ENCODE measurements around the gene REX1BD.

DNA sequence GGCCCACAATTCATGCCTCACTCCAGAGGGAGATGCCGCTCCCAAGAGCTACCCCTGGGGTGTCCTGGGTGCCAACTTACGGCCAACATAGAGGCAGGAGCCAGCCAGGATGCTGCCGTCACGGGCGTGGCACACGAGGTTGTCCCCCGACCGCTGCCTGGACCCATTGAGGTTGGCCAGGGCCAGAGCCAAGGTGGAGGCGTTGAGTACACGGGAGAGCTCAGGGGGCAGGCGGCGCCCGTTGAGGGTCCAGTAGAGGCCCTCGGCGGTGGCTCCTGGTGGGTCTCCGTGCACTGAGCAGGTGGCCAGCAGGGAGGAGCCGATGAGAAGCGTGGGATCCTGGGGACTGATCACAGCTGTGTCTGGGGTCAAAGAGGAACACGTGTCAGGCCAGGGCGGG lies 10.9 kb downstream of the REX1BD start:
- TF ChIP-seq, protein P1, sequence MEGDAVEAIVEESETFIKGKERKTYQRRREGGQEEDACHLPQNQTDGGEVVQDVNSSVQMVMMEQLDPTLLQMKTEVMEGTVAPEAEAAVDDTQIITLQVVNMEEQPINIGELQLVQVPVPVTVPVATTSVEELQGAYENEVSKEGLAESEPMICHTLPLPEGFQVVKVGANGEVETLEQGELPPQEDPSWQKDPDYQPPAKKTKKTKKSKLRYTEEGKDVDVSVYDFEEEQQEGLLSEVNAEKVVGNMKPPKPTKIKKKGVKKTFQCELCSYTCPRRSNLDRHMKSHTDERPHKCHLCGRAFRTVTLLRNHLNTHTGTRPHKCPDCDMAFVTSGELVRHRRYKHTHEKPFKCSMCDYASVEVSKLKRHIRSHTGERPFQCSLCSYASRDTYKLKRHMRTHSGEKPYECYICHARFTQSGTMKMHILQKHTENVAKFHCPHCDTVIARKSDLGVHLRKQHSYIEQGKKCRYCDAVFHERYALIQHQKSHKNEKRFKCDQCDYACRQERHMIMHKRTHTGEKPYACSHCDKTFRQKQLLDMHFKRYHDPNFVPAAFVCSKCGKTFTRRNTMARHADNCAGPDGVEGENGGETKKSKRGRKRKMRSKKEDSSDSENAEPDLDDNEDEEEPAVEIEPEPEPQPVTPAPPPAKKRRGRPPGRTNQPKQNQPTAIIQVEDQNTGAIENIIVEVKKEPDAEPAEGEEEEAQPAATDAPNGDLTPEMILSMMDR (IDR thresholded peaks at IDR 0.05): no peak
- TF ChIP-seq POLR2A (IDR thresholded peaks at IDR 0.05): no peak
